Astrocyte (in vitro differentiated cells and primary cell): ENCODE results near the gene UPK2. TPM values are rescaled to one million over a fixed set of nuclear protein-coding genes. Genes with fewer than 3 reads are reported as not detected.
A peak's percentile ranks its signal among the peaks of the same experiment; 100 is the strongest.

ENCODE experiments used
- DNase-seq: peaks from one replicate; pipeline ENCODE4 v3.0.0-alpha.2; 2010; ENCODE audit warnings: low read depth
- FAIRE-seq: peaks from 2 replicates; lab custom pipeline; 2011; peaks lifted over from hg19 to GRCh38; lab: Jason Lieb, UNC
- H2AFZ ChIP-seq: 2 replicates; pipeline ENCODE4 v1.6.0; 2012; ENCODE audit warnings: low read depth, low read length, inconsistent platforms
- H3K27ac ChIP-seq: 2 replicates; pipeline ENCODE4 v1.5.1; 2011; ENCODE audit warnings: low read depth, low read length, inconsistent platforms
- H3K27me3 ChIP-seq: 2 replicates; pipeline ENCODE4 v1.6.0; 2011; ENCODE audit warnings: low read length, inconsistent platforms; ENCODE audit not compliant: insufficient read depth
- H3K36me3 ChIP-seq: 2 replicates; pipeline ENCODE4 v1.5.1; 2011; ENCODE audit warnings: low read length, inconsistent platforms; ENCODE audit not compliant: insufficient read depth
- H3K4me1 ChIP-seq: 2 replicates; pipeline ENCODE4 v1.5.1; 2011; ENCODE audit warnings: low read length, inconsistent platforms; ENCODE audit not compliant: insufficient read depth
- H3K4me2 ChIP-seq: 2 replicates; pipeline ENCODE4 v1.6.0; 2012; ENCODE audit warnings: low read length, inconsistent platforms
- H3K4me3 ChIP-seq: 2 replicates; pipeline ENCODE4 v1.5.1; 2011; ENCODE audit warnings: low read depth, mild to moderate bottlenecking, low read length, inconsistent platforms; ENCODE audit not compliant: insufficient read depth
- H3K79me2 ChIP-seq: 2 replicates; pipeline ENCODE4 v1.6.0; 2012; ENCODE audit warnings: mild to moderate bottlenecking, low read length, inconsistent platforms; ENCODE audit not compliant: insufficient read depth
- H3K9ac ChIP-seq: 2 replicates; pipeline ENCODE4 v1.6.0; 2012; ENCODE audit warnings: mild to moderate bottlenecking, low read length, inconsistent platforms
- H3K9me3 ChIP-seq: 2 replicates; pipeline ENCODE4 v1.5.1; 2012; ENCODE audit warnings: low read depth, mild to moderate bottlenecking, low read length, inconsistent platforms; ENCODE audit not compliant: insufficient read depth
- H4K20me1 ChIP-seq: 2 replicates; pipeline ENCODE4 v1.6.0; 2012; ENCODE audit warnings: low read length, inconsistent platforms; ENCODE audit not compliant: insufficient read depth
- H3K27ac Mint-ChIP-seq: one replicate; pipeline ENCODE4 v1.8.0; 2021; ENCODE audit warnings: mild to moderate bottlenecking, mixed read lengths; ENCODE audit not compliant: unreplicated experiment
- H3K27me3 Mint-ChIP-seq: one replicate; pipeline ENCODE4 v1.8.0; 2021; ENCODE audit warnings: low read depth, mixed read lengths; ENCODE audit not compliant: unreplicated experiment
- H3K36me3 Mint-ChIP-seq: one replicate; pipeline ENCODE4 v1.8.0; 2021; ENCODE audit warnings: low read depth, mixed read lengths; ENCODE audit not compliant: unreplicated experiment
- H3K4me1 Mint-ChIP-seq: one replicate; pipeline ENCODE4 v1.8.0; 2021; ENCODE audit warnings: low read depth, mixed read lengths; ENCODE audit not compliant: unreplicated experiment
- H3K4me3 Mint-ChIP-seq: one replicate; pipeline ENCODE4 v1.8.0; 2021; ENCODE audit warnings: mild to moderate bottlenecking, moderate library complexity, mixed read lengths; ENCODE audit not compliant: unreplicated experiment
- H3K9me3 Mint-ChIP-seq: one replicate; pipeline ENCODE4 v1.8.0; 2021; ENCODE audit warnings: mild to moderate bottlenecking, mixed read lengths; ENCODE audit not compliant: unreplicated experiment
- CTCF ChIP-seq: IDR thresholded peaks from 2 replicates; pipeline ENCODE4 v1.5.1; 2011; ENCODE audit warnings: low read depth, mild to moderate bottlenecking, inconsistent platforms, low read length, moderate library complexity; ENCODE audit not compliant: insufficient read depth
- EZH2 ChIP-seq: IDR thresholded peaks from 2 replicates; pipeline ENCODE4 v1.6.1; 2012; ENCODE audit warnings: mild to moderate bottlenecking, low read length, inconsistent platforms; ENCODE audit not compliant: insufficient read depth
- total RNA-seq: library from RNA; stranded (reverse); gene quantifications from 2 replicates; pipeline ENCODE4 v1.2.1, GENCODE V29; 2021

UPK2 gene
- total RNA-seq, 1 donor from 2014 or later: not detected

- Histone ChIP-seq H3K9me3 (no peaks in the 10 kb centered on the region), H3K27ac (no peak overlapping the region), H3K27me3 (peaks cover 7% of the 10 kb centered on the region), H4K20me1 (no peaks in the 10 kb centered on the region), H3K36me3 (no peaks in the 10 kb centered on the region), H3K4me2 (no peak overlapping the region), H3K9ac (no peak overlapping the region), H3K4me3 (no peak overlapping the region), H3K79me2 (no peaks in the 10 kb centered on the region), H2AFZ (no peak overlapping the region), H3K4me1 (no peaks in the 10 kb centered on the region)
- no peak for TF ChIP-seq CTCF
- no peak for TF ChIP-seq EZH2
- Mint-ChIP-seq H3K27ac (peak overlapping the region; percentile 8), H3K4me1 (peaks cover 6% of the 10 kb centered on the region), H3K4me3 (no peak overlapping the region), H3K9me3 (no peaks in the 10 kb centered on the region), H3K36me3 (no peaks in the 10 kb centered on the region), H3K27me3 (peaks cover 27% of the 10 kb centered on the region)
- FAIRE-seq (no peak), DNase-seq (peak; percentile 78)
Observed at GRCh38 chr11:118975771-118976709, 19.9 kb downstream of the UPK2 start.

- Histone ChIP-seq H3K9ac (no peak overlapping the region), H3K27ac (no peak overlapping the region), H3K9me3 (no peaks in the 10 kb centered on the region), H3K27me3 (peaks cover 9% of the 10 kb centered on the region), H3K4me1 (no peaks in the 10 kb centered on the region), H3K36me3 (no peaks in the 10 kb centered on the region), H3K4me3 (no peak overlapping the region), H4K20me1 (no peaks in the 10 kb centered on the region), H2AFZ (no peak overlapping the region), H3K79me2 (no peaks in the 10 kb centered on the region), H3K4me2 (no peak overlapping the region)
- Mint-ChIP-seq H3K4me3 (no peak overlapping the region), H3K27me3 (peaks cover 24% of the 10 kb centered on the region), H3K4me1 (peaks cover 6% of the 10 kb centered on the region), H3K27ac (no peak overlapping the region), H3K9me3 (no peaks in the 10 kb centered on the region), H3K36me3 (no peaks in the 10 kb centered on the region)
- FAIRE-seq: no peak
- DNase-seq: no peak
- TF ChIP-seq EZH2: no peak
- TF ChIP-seq CTCF: no peak
Observed at GRCh38 chr11:118979434-118979833, 23.3 kb downstream of the UPK2 start.
